Measurements from ENCODE around the gene NDST3.

DNA sequence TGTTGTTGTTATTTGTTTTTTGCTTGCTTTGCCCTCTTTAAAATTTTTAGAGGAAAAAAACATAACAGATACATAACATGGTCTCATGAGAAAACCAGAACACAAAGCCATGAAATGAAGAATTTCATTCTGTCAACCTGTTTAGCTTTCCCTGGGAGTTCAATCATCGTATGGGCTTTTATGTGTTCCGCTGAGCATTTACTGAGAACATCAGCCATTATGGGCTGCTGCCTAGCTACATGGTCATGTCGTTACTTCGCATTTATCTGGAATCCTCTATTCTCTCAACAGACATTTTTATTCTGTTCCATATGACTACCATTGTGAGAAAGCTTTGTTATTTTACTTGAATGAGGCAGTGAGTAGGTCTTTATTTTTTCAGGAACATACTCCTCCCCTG lies 51.4 kb downstream of the NDST3 start:
- TF ChIP-seq POLR2AphosphoS5 (IDR thresholded peaks at IDR 0.05; ENCODE audit: borderline replicate concordance, low read depth, low read length) (no peak), EZH2 (IDR thresholded peaks at IDR 0.05) (no peak), FOXP2 (optimal IDR thresholded peaks at IDR 0.05; ENCODE audit: control extremely low read depth, extremely low read length, insufficient read depth) (no peak)
